Testis (tissue), 2 donors: ENCODE results near the gene KLHL7.

Source experiments
- CTCF ChIP-seq, 3 experiments: fragments of 450-650 bp in 2 of 3; fragments of 200-600 bp in 1 of 3; sonication (generic) in 1 of 3; IDR thresholded peaks; one replicate each; pipeline ENCODE4 v1.5.1; 2016 to 2019; ENCODE audit warnings: antibody characterized with exemption in 3 of 3, mild to moderate bottlenecking in 2 of 3, moderate library complexity in 1 of 3
- POLR2A ChIP-seq: fragments of 450-650 bp; IDR thresholded peaks from one replicate; pipeline ENCODE4 v1.6.1; 2017; ENCODE audit warnings: antibody characterized with exemption, mild to moderate bottlenecking, moderate library complexity

- TF ChIP-seq CTCF (IDR thresholded peaks at IDR 0.05) = no peak
- TF ChIP-seq POLR2A = no peak
These were observed 3.9 kb downstream of the KLHL7 start for GRCh38 chr7:23109470-23109869.
